Activated CD8-positive, alpha-beta memory T cell treated with anti-CD3 and anti-CD28 coated beads for 48 hours (primary cell): ENCODE results near the gene GMDS.

ENCODE experiments used
- DNase-seq, 3 experiments: peaks; one replicate each; pipeline ENCODE4 v3.0.0-alpha.2; 2020; ENCODE audit warnings: low read depth in 2 of 3, low spot score in 2 of 3

GMDS gene

GRCh38 chr6:1786455-1787453 is 458.7 kb downstream of the GMDS start:
- DNase-seq, result no peak

- no peak for DNase-seq
These were observed 461.0 kb downstream of the GMDS start for GRCh38 chr6:1784422-1784884.

- DNase-seq, result no peak
These were observed 463.6 kb downstream of the GMDS start for GRCh38 chr6:1781817-1782184.

DNA sequence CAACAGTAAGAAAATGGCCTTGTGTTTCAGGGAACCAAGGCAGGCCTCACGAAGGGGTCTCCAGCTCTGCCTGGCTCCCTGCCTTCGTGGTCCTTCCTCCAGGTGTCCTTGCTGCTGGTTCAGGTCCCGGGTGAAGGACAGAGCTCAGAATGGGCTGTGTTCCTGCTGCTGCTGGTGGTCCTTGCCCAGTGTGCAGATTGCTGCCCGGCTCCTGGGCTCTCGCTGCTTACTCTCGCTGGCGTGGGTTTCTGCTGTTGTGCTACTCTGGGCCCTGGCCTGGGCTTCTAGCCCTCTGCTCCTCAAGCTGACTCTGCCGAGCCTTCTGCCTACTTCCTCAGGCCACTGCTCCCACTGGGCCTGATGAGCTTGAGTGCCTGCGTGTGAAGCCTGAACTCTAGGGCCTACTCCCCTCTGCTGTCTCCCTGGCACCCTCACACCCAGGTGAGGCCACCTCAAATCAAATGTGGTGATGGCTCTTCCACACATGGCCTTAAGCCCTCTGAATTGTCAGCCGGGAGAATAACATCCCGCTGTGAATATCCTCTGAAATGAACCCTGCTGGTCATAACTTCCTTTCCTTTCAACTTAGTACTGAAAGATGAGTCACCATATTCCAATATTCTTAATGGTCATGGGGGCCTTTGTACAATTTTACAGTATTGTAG is 464.1 kb downstream of the GMDS start:
- DNase-seq, result no peak

DNA sequence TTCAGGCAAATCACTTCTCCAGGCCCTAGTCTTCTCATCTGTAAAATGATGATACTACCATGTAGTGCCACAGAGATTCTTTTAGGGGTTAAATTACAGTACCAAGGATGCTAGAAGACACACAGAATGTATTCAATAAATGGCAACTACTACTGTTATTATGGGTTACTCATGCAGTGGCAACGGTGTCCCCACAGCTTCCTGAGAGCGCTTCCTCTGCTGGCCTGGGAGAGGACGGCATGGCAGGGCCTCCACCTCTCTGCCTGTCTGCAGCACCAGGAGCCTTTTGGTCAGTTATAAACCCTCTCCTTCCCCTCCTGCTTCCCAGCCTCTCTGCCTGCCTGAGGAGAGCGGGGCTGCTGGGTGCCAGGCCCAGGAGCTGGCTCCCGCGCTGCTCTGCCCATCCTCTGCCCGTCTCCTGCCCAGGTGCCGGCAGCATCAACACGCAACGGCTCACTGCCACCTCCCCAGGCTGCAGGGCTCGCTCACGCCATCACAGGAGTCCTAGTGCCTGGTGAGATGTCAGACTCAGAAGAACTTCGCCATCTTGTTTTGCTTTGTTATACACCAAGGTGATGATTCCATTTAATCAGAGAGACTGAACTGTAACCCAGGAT is 465.0 kb downstream of the GMDS start:
- no peak for DNase-seq

GRCh38 chr6:1778686-1779235 is 466.6 kb downstream of the GMDS start:
- no peak for DNase-seq

DNA sequence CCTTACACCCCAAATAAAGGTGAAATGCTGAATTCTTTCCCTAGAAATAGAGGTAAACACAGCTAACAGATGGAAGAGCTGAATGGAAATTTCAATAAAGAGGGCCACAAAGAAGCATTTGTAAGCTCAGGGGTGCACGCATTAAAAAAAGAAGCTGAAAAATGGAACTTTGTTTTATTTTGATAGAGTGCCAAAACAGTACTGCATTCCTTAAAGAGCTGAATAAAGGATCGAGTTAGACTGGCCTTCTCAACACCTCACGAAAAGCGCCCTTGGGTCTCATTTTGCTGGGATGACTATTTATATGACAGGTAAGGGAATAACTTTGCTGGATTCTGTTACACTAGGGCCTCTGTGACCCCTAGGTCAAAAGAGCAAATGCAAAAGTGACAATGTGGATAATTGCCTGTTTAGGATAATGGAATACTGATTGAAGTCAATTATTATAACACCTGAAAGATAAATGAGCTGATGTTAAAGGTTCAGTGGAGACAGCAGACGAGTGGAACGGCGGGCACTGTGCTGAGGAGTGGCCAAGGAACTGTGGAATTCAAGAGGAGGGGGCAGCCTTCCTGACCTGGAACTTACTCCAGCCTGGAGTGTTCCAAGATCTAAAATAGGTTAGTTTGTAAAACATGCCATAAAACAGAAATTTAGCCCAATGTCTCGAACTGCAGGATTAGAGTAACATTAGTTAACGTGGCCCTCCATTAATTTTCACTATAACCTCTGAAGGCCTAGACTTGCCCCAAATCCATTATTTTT is 467.3 kb downstream of the GMDS start:
- no peak for DNase-seq

- no peak for DNase-seq
These were observed 470.0 kb downstream of the GMDS start for GRCh38 chr6:1775441-1775840.

DNA sequence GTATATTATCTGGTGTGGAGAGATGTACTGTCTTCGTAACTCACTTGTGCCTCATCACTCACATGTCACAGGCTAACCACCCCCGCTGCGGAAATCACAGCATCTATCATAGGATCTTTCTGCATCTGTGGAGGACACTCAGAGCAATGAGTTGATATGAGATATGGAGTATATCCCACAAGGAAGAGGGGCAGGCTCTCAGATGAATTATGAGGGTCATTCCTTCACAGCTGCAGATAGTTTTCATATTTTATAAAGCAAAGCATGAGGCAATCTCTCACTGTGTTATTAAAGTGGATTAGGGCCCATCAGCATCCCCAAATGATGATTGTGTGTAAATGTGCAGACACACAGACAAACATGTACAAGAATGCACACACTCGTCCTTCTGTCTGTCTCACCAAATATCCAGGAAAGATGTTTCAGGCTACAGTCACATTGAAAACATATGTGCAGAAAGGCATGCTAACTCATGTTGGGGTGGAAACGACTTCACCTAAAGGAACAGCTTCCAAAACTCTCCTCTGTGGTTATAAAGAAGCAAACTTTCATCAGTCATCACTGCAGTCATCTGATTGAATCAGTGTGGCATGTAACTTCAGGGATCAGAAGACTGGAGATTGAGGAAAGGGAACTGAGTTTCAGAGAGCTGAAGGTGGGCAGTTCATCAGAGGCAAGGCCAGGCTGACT is 471.0 kb downstream of the GMDS start:
- no peak for DNase-seq

DNA sequence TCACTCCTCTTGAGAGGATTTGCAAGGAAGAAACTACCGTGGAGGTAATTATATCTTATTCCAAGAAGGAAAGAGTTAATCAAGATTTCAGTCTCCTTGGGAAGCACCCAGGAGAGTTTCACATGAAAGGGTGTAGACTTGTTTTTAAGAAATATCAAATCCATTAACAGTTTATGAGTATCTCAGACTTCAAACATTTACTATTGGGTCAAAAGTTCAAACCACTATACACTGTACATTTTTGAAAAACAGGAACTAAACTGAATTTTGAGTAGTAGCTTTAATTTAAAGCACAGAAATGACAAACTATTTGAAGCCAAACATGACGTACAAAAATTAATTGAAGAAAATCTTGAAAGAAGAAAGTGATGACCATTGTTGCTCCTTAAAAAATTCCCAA is 471.7 kb downstream of the GMDS start:
- no peak for DNase-seq

GRCh38 chr6:1770968-1771723 is 474.3 kb downstream of the GMDS start:
- no peak for DNase-seq

DNA sequence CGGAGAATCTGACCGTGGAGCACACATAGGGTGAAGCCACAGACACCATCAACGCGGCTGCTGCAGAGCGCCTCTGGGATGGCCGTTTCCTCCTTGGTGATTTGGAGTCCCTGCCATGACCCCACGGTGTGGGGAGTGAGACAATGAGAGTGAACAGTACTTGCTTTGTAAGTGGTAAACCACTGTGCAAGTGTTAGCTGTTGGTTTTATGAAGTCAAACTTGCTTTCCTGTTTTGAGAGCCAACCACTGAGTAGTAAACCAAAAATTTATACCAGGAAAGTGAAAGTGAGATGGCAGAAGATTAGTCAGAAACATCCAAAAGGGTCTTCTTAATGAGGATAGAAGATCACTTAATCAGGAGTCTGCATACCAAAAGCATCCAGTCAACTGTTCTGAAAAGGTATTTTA is 475.0 kb downstream of the GMDS start:
- peak; percentile 9 to 33 (median 15) for DNase-seq

GRCh38 chr6:1767481-1768246 is 477.7 kb downstream of the GMDS start:
- DNase-seq, result no peak

- DNase-seq, result no peak
These were observed 478.8 kb downstream of the GMDS start for GRCh38 chr6:1766654-1767053.

DNA sequence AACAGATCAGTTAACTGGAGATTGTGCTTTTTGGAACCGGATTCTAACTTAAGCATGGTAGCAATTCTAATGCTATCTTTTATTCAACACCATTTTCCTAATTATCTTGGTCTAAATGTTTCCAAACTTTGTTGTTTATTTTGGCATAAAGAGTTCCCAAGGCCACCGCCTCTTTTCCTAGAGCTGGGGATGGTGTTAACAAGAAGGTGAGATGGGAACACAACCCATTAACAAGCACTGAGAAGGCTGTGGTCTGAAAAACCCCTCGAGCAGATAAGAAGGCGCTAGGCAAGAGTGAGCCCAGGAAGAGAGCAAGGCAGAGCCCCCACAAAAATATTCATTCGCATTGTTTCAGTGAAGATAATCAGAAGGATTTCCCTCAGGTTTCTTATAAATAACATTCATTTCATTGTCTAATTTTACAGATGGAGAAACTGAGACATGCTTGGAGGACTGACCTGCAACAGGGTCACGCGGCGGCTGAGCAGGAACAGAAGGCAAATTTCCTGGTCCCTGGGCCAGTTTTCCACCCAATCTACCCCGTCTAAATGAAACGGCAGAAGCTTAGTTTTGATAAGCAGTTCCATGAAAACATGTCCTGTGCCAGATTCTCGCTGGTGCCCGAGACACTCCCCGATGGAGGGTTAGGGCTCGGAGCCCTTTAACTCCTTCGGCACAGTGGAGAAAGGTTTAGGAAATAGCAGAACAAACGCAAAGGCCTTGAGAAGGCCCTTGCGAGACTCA is 480.1 kb downstream of the GMDS start:
- no peak for DNase-seq

- DNase-seq, result no peak
These were observed 480.9 kb downstream of the GMDS start for GRCh38 chr6:1764397-1764987.

GRCh38 chr6:1763404-1763803 is 482.0 kb downstream of the GMDS start:
- no peak for DNase-seq

DNA sequence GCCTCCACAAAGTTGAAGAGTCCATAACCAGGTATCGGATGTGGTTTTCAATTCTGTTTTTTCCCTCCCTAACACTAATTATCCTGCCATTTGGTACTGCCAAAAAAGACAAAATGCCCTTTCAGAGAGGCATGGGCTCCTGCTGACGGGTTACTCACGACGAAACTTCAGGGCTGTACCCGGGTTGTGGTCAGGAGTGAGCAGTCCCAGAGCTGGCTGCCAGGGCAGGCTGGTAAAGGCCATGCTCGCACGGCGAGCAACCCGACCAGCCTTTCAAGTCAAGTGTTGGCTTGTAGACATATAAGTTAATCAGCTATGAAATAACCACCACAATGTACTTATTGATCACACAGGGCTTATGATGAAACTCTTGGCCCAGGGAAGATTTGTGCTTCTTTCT is 483.2 kb downstream of the GMDS start:
- DNase-seq, result no peak
